A549 (cell line): Measurements from ENCODE around the gene TMEM271. TPM values are rescaled to one million over a fixed set of nuclear protein-coding genes. Genes with fewer than 3 reads are reported as not detected.

Source experiments
- ATAC-seq, 2 experiments: fragments of 200-7000 bp in 1 of 2; fragments of >200 bp in 1 of 2; cut with Nextera tagmentation in 1 of 2; cut with Tn5 transposase in 1 of 2; 3 replicates each; pipeline versions ENCODE4 v1.8.0 to v1.9.1; 2018 to 2020; ENCODE audit warnings: mild to moderate bottlenecking in 1 of 2, moderate library complexity in 1 of 2
- CTCF ChIA-PET: fragments of 300-600 bp; sonication (Branson Sonifier 250); formaldehyde crosslinking; extraction: SDS; loops from one replicate; lab custom pipeline; 2021; ENCODE audit warnings: antibody characterized with exemption, inconsistent platforms; lab: Yijun Ruan, JAX
- POLR2A ChIA-PET: fragments of 350-600 bp; formaldehyde crosslinking; extraction: SDS; loops from one replicate; lab custom pipeline; 2021; ENCODE audit warnings: antibody characterized with exemption, inconsistent platforms; lab: Yijun Ruan, JAX
- DNase-seq, 2 experiments: peaks; one replicate each; pipeline versions ENCODE4 v3.0.0 to v3.0.0-alpha.2; 2011 to 2016; ENCODE audit warnings: low read depth in 1 of 2, low spot score in 1 of 2
- FAIRE-seq: peaks from 2 replicates; lab custom pipeline; 2011; peaks lifted over from hg19 to GRCh38; lab: Jason Lieb, UNC
- H3K27ac ChIP-seq, 2 experiments: fragments of >200 bp; sonication (Bioruptor Twin); formaldehyde crosslinking; 3 replicates each; pipeline ENCODE4 v1.5.1; 2016 to 2017
- H3K4me1 ChIP-seq: fragments of >200 bp; sonication (Bioruptor Twin); formaldehyde crosslinking; 3 replicates; pipeline ENCODE4 v1.6.1; 2016
- H3K4me2 ChIP-seq: fragments of >200 bp; sonication (Bioruptor Twin); formaldehyde crosslinking; 3 replicates; pipeline ENCODE4 v1.6.1; 2016
- H3K4me3 ChIP-seq: fragments of >200 bp; sonication (Bioruptor Twin); formaldehyde crosslinking; 3 replicates; pipeline ENCODE4 v1.5.1; 2016
- H3K9me3 ChIP-seq: fragments of >200 bp; sonication (Bioruptor Twin); formaldehyde crosslinking; 3 replicates; pipeline ENCODE4 v1.6.1; 2016
- BHLHE40 ChIP-seq: IDR thresholded peaks from 2 replicates; pipeline ENCODE4 v1.6.1; 2012; ENCODE audit warnings: low read depth, low read length, inconsistent platforms
- CBX8 ChIP-seq: fragments of 200-600 bp; sonication (generic); IDR thresholded peaks from 2 replicates; pipeline ENCODE4 v1.6.1; 2016
- CHD2 ChIP-seq: fragments of 150-350 bp; IDR thresholded peaks from 2 replicates; pipeline ENCODE4 v1.6.1; 2014; ENCODE audit warnings: low read length; ENCODE audit not compliant: partially characterized antibody
- EP300 ChIP-seq, 2 experiments: fragments of >200 bp; sonication (Bioruptor Twin); formaldehyde crosslinking; IDR thresholded peaks; 2 replicates in 1 of 2; 3 replicates in 1 of 2; pipeline ENCODE4 v1.6.1; 2016 to 2017
- ESRRA ChIP-seq: fragments of 150-350 bp; IDR thresholded peaks from 2 replicates; pipeline ENCODE4 v1.6.1; 2014; ENCODE audit warnings: mild to moderate bottlenecking, low read length, borderline replicate concordance
- FOSB ChIP-seq: fragments of 250-450 bp; sonication (Bioruptor Pico); IDR thresholded peaks from 2 replicates; pipeline ENCODE4 v1.5.0; 2020; ENCODE audit warnings: mild to moderate bottlenecking, moderate library complexity
- FOXS1 ChIP-seq: fragments of 250-450 bp; sonication (Bioruptor Pico); IDR thresholded peaks from 2 replicates; pipeline ENCODE4 v1.5.0; 2020; ENCODE audit warnings: mild to moderate bottlenecking, moderate library complexity
- KDM1A ChIP-seq: fragments of 200-600 bp; sonication (generic); IDR thresholded peaks from 2 replicates; pipeline ENCODE4 v1.6.1; 2016; ENCODE audit warnings: low read depth, mild to moderate bottlenecking
- MAZ ChIP-seq: fragments of 150-350 bp; IDR thresholded peaks from 2 replicates; pipeline ENCODE4 v1.6.1; 2014; ENCODE audit warnings: antibody characterized with exemption, low read depth, low read length, borderline replicate concordance
- NR3C1 ChIP-seq: fragments of >200 bp; sonication (Bioruptor Twin); formaldehyde crosslinking; IDR thresholded peaks from 3 replicates; pipeline ENCODE4 v1.6.1; 2017
- RAD21 ChIP-seq, 2 experiments: fragments of >200 bp in 1 of 2; sonication (Bioruptor Twin) in 1 of 2; formaldehyde crosslinking in 1 of 2; IDR thresholded peaks in 1 of 2; conservative IDR thresholded peaks in 1 of 2; 2 replicates in 1 of 2; 3 replicates in 1 of 2; pipeline ENCODE4 v1.6.1; 2012 to 2018; ENCODE audit warnings: inconsistent platforms in 1 of 2
- RARB ChIP-seq: fragments of 250-450 bp; sonication (Bioruptor Pico); IDR thresholded peaks from 2 replicates; pipeline ENCODE4 v1.8.0; 2021; ENCODE audit warnings: mild to moderate bottlenecking, moderate library complexity
- RNF2 ChIP-seq: fragments of 200-600 bp; sonication (generic); IDR thresholded peaks from 2 replicates; pipeline ENCODE4 v1.6.1; 2016; ENCODE audit warnings: low read depth, mild to moderate bottlenecking, antibody characterized with exemption, moderate library complexity, borderline replicate concordance
- SREBF2 ChIP-seq: fragments of 450-650 bp; IDR thresholded peaks from 2 replicates; pipeline ENCODE4 v1.6.1; 2014; ENCODE audit warnings: mild to moderate bottlenecking, moderate library complexity
- TFCP2L1 ChIP-seq: fragments of 250-450 bp; sonication (Bioruptor Pico); IDR thresholded peaks from 2 replicates; pipeline ENCODE4 v1.5.0; 2021; ENCODE audit warnings: mild to moderate bottlenecking
- ZSCAN20 ChIP-seq: fragments of 250-450 bp; sonication (Bioruptor Pico); IDR thresholded peaks from 2 replicates; pipeline ENCODE4 v1.8.0; 2022; ENCODE audit warnings: mild to moderate bottlenecking, moderate library complexity
- WGBS: methylation state at CpG from one replicate; pipeline ENCODE4 v1.1.6; 2017; ENCODE audit errors: missing lambda C conversion rate; 5-methylcytosine and 5-hydroxymethylcytosine counted together
- polyA plus RNA-seq, 4 experiments: library from polyadenylated mRNA; depleted of rRNA in 3 of 4; stranded (reverse); fragments of >200 nt; fragmentation: RNase III in 1 of 4; extraction: RNeasy Plus Mini Kit Qiagen cat#74134 plus additional on column Dnase treatment in 1 of 4; gene quantifications; 2 replicates in 3 of 4; 3 replicates in 1 of 4; pipeline ENCODE4 v1.2.3, GENCODE V29; 2011 to 2017
- TF ChIP-seq, protein P1 (sequence below): fragments of 250-450 bp; sonication (Bioruptor Pico); IDR thresholded peaks from 2 replicates; pipeline ENCODE4 v1.5.0; 2021; ENCODE audit warnings: mild to moderate bottlenecking, moderate library complexity, borderline replicate concordance
- TF ChIP-seq, protein P2 (sequence below): fragments of 150-350 bp; IDR thresholded peaks from 2 replicates; pipeline ENCODE4 v1.6.1; 2014; ENCODE audit warnings: low read depth, mild to moderate bottlenecking, low read length
- TF ChIP-seq, protein P3 (sequence below): fragments of >200 bp; sonication (Bioruptor Twin); formaldehyde crosslinking; IDR thresholded peaks from 3 replicates; pipeline ENCODE4 v1.6.1; 2016

TMEM271 gene
- polyA plus RNA-seq, 2 of the 4 experiments (the other 2 are of a cell fraction): not detected

DNA sequence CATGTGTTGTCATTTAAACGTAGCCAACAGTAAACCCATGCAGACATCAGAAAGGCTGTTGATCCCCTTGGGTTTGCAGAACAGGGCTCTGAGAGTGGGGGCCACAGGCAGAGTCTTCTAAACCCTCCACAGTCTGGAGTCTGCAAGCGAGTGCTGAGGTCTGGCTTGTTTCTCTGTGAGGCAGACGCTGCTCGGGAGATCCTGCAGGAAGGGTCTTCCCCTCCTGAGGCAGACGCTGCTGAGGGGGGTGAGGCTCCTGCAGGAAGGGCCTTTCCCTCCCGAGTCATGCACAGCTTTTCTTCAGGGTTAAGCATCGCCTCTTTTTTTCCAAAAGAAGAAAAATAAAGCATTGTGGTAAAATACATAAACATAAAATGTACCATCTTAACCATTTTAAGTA is 32.1 kb upstream of the TMEM271 start (continued):
- no peak for TF ChIP-seq FOXS1 (CRISPR knock-in tag)
- TF ChIP-seq EP300 (IDR thresholded peaks at IDR 0.05): no peak
- TF ChIP-seq BHLHE40: no peak
- no peak for TF ChIP-seq NR3C1
- TF ChIP-seq FOSB (CRISPR knock-in tag): no peak
- TF ChIP-seq, protein P1, sequence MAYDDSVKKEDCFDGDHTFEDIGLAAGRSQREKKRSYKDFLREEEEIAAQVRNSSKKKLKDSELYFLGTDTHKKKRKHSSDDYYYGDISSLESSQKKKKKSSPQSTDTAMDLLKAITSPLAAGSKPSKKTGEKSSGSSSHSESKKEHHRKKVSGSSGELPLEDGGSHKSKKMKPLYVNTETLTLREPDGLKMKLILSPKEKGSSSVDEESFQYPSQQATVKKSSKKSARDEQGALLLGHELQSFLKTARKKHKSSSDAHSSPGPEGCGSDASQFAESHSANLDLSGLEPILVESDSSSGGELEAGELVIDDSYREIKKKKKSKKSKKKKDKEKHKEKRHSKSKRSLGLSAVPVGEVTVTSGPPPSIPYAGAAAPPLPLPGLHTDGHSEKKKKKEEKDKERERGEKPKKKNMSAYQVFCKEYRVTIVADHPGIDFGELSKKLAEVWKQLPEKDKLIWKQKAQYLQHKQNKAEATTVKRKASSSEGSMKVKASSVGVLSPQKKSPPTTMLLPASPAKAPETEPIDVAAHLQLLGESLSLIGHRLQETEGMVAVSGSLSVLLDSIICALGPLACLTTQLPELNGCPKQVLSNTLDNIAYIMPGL (CRISPR knock-in tag): no peak
- TF ChIP-seq, all 56 proteins: peak for 0

DNA sequence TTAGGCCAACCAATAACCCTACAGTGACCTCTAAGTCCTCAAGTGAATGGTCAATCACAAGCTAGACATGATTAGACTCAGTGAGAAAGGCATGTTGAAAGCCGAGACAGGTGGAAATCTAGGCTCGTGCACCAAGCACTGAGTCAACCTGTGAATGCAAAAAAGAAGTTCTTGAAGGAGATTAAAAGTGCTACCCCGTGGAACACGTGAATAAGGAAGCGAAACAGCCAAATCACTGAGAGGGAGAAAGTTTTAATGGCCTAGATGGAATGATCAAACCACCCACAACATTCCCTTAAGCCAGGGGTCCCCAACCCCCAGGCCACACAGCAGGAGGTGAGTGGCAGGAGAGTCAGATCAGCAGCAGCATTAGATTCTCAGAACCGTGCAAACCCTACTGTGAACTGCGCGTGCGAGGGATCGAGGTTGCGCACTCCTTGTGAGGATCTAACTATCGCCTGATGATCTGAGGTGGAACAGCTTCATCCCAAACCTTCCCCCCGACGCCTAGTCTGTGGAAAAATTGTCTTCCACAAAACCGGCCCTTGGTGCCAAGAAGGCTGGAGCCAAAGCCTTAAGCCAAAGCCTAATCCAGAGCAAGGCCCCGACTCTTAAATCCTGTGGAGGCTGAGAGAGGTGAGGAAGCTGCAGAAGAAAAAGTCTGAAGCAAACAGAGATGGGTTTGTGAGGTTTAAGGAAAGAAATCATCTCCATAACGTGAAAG is 29.8 kb upstream of the TMEM271 start:
- FAIRE-seq (no peak), ATAC-seq (no peak), DNase-seq (no peak)
- ChIA-PET POLR2A (no interaction called here), CTCF (no interaction called here)
- no peaks in the 10 kb centered on the region for H3K4me1 ChIP-seq
- H3K4me3 ChIP-seq: no peak overlapping the region
- 37% methylated on average over 17 of the region's 17 CpGs for WGBS
- no peak overlapping the region for H3K27ac ChIP-seq
- no peak overlapping the region for H3K4me2 ChIP-seq
- H3K9me3 ChIP-seq: no peaks in the 10 kb centered on the region; the same call in 2 of the 3 replicates
- TF ChIP-seq CHD2: no peak
- TF ChIP-seq, protein P2, sequence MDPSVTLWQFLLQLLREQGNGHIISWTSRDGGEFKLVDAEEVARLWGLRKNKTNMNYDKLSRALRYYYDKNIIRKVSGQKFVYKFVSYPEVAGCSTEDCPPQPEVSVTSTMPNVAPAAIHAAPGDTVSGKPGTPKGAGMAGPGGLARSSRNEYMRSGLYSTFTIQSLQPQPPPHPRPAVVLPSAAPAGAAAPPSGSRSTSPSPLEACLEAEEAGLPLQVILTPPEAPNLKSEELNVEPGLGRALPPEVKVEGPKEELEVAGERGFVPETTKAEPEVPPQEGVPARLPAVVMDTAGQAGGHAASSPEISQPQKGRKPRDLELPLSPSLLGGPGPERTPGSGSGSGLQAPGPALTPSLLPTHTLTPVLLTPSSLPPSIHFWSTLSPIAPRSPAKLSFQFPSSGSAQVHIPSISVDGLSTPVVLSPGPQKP: no peak
- no peak for TF ChIP-seq TFCP2L1 (CRISPR knock-in tag)

DNA sequence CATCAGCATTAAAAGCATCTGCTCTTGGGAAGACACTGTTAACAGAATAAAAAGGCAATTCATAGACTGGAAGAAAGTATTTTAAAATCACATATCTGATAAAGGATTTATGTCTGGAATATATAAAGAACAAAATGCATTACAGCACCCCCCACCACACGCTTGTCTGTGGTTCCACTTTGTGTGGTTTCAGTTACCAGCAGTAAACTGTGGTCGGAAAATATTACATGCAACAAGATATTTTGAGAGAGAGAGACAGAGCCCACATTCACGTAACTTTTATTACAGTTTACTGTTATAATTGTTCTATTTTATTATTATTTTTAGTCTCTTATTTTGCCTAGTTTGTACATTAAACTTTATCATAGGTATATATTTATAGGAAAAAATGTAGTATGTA is 28.0 kb upstream of the TMEM271 start:
- TF ChIP-seq RNF2 (no peak), SREBF2 (no peak), KDM1A (no peak), BHLHE40 (no peak), ZSCAN20 (CRISPR knock-in tag) (no peak), RARB (CRISPR knock-in tag) (no peak)
- TF ChIP-seq, protein P3, sequence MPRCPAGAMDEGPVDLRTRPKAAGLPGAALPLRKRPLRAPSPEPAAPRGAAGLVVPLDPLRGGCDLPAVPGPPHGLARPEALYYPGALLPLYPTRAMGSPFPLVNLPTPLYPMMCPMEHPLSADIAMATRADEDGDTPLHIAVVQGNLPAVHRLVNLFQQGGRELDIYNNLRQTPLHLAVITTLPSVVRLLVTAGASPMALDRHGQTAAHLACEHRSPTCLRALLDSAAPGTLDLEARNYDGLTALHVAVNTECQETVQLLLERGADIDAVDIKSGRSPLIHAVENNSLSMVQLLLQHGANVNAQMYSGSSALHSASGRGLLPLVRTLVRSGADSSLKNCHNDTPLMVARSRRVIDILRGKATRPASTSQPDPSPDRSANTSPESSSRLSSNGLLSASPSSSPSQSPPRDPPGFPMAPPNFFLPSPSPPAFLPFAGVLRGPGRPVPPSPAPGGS: no peak
- FAIRE-seq: no peak
- H3K4me3 ChIP-seq: no peak overlapping the region
- H3K4me1 ChIP-seq: no peaks in the 10 kb centered on the region
- CTCF ChIA-PET: interaction anchor here (1.2 kb wide), 1 partner anchor 20 kb away, joined by 3 read pairs; no protein-coding TSS in a partner anchor
- ATAC-seq: no peak
- POLR2A ChIA-PET: no interaction called here
- H3K9me3 ChIP-seq: no peaks in the 10 kb centered on the region
- no peak overlapping the region for H3K4me2 ChIP-seq
- DNase-seq: no peak
- WGBS: 23% methylated on average over 3 of the region's 3 CpGs
- H3K27ac ChIP-seq: no peak overlapping the region

DNA sequence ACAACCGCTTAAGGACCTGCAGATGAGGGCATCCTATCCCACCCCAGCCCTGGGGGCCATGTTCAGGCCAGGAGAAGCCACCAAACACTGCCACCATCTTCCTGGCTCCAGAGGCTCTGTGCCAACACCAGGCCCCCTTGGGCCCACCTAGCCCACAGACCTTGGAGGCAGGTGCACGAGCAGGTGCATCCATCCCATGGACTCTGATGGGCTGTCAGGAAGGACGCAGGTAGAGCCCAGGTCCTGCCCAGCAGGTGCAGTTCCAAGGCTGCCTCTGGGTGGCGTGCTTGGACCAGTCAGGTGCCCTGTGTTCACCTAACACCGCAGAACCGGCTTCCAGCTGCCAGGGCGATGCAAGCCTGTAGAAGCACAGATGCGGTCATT is 26.5 kb upstream of the TMEM271 start:
- CTCF ChIA-PET: no interaction called here
- FAIRE-seq (no peak), DNase-seq (peak in 1 of 2 experiments; percentile 14), ATAC-seq (peak in 1 of 2 experiments; percentile 64; a peak in 3 of 6 replicates)
- Histone ChIP-seq H3K4me1 (no peaks in the 10 kb centered on the region), H3K27ac (no peak overlapping the region), H3K4me3 (no peak overlapping the region), H3K4me2 (no peak overlapping the region), H3K9me3 (no peaks in the 10 kb centered on the region)
- TF ChIP-seq RAD21 (conservative IDR thresholded peaks at IDR 0.05 in 1 of 2, IDR thresholded peaks at IDR 0.05 in 1 of 2) (peak in 1 of 2 experiments; percentile 30; a peak in 1 of 5 replicates), ESRRA (no peak), MAZ (no peak), CBX8 (no peak)
- TF ChIP-seq, protein P3: no peak
- TF ChIP-seq, protein P1 (CRISPR knock-in tag): no peak
- 11% methylated on average over 1 of the region's 8 CpGs for WGBS
- POLR2A ChIA-PET: no interaction called here
